HCT116 (cell line): ENCODE data around the gene PGA4. TPM values are rescaled to one million over a fixed set of nuclear protein-coding genes. Genes with fewer than 3 reads are reported as not detected.
"Not testable (repeated sequence)": the region's sequence is repeated elsewhere in the genome, so short reads cannot be mapped to it uniquely, and the experiment has no call there.

Experiments
- ATAC-seq: fragments of 200-7000 bp; cut with Tn5 transposase; 2 replicates; pipeline ENCODE4 v1.9.1; 2020; ENCODE audit warnings: mild to moderate bottlenecking, moderate library complexity
- BruUV-seq: library from RNA; stranded (reverse); fragments of 400-500 nt; replicated peaks from 2 replicates; lab custom pipeline; 2021; lab: Mats Ljungman, UMichigan
- CTCF ChIA-PET: fragments of 300-600 bp; sonication (Branson Sonifier 250); formaldehyde crosslinking; loops from one replicate; lab custom pipeline; 2021; ENCODE audit warnings: antibody characterized with exemption; lab: Charles Lee
- POLR2A ChIA-PET: fragments of 300-600, 350-600 bp; sonication (Branson Sonifier 250); formaldehyde crosslinking; loops from one replicate; lab custom pipeline; 2021; ENCODE audit warnings: antibody characterized with exemption; lab: Charles Lee
- RAD21 ChIA-PET, 2 experiments: fragments of 300-600 bp; sonication (Branson Sonifier 250); formaldehyde crosslinking; loops; one replicate each; lab custom pipeline; 2023; ENCODE audit warnings: low total read pairs in 2 of 2; ENCODE audit not compliant: uncharacterized antibody in 2 of 2, unreplicated experiment in 2 of 2, low non-redundant PET in 1 of 2; lab: Charles Lee
- DNase-seq: peaks from one replicate; pipeline ENCODE4 v3.0.0-alpha.2; 2010; ENCODE audit warnings: low read depth, low spot score
- H2AFZ ChIP-seq: fragments of 200-600 bp; shearing (Covaris generic), sonication (generic); 2 replicates; pipeline ENCODE4 v1.6.1; 2017; ENCODE audit warnings: low read depth, mixed run types, mixed read lengths, antibody characterized with exemption, low read length; ENCODE audit not compliant: poor library complexity, severe bottlenecking
- H3K27ac ChIP-seq: 2 replicates; pipeline ENCODE4 v1.5.1; 2012; ENCODE audit warnings: low read depth, low read length
- H3K27me3 ChIP-seq: fragments of 200-600 bp; sonication (generic); 2 replicates; pipeline ENCODE4 v1.6.1; 2016; ENCODE audit warnings: mixed run types, low read length, mixed read lengths; ENCODE audit not compliant: insufficient read depth
- H3K36me3 ChIP-seq, 2 experiments: fragments of 200-500 bp in 1 of 2; fragments of 200-600 bp in 1 of 2; sonication (Bioruptor generic) in 1 of 2; sonication (generic) in 1 of 2; 2 replicates each; pipeline versions ENCODE4 v1.5.1 to v1.6.1; 2014 to 2016; ENCODE audit warnings: low read length in 2 of 2, inconsistent platforms in 1 of 2, mixed read lengths in 1 of 2, mixed run types in 1 of 2; ENCODE audit not compliant: insufficient read depth in 2 of 2, control insufficient read depth in 1 of 2
- H3K4me1 ChIP-seq, 2 experiments: fragments of 200-600 bp in 1 of 2; sonication (generic) in 1 of 2; 2 replicates each; pipeline versions ENCODE4 v1.5.1 to v1.6.1; 2012 to 2017; ENCODE audit warnings: low read length in 2 of 2, inconsistent platforms in 1 of 2, mild to moderate bottlenecking in 1 of 2, mixed read lengths in 1 of 2, mixed run types in 1 of 2, moderate library complexity in 1 of 2; ENCODE audit not compliant: insufficient read depth in 2 of 2, control insufficient read depth in 1 of 2
- H3K4me2 ChIP-seq: fragments of 200-600 bp; sonication (generic); 2 replicates; pipeline ENCODE4 v1.6.1; 2017; ENCODE audit warnings: mixed run types, low read length, mixed read lengths
- H3K4me3 ChIP-seq, 2 experiments: fragments of 200-600 bp in 1 of 2; sonication (generic) in 1 of 2; replicated peaks in 1 of 2; 2 replicates each; pipeline ENCODE4 v1.5.1; 2011 to 2016; ENCODE audit warnings: low read length in 2 of 2, control low read depth in 1 of 2, low read depth in 1 of 2, mild to moderate bottlenecking in 1 of 2, mixed read lengths in 1 of 2, mixed run types in 1 of 2
- H3K79me2 ChIP-seq: fragments of 200-600 bp; sonication (generic); 2 replicates; pipeline ENCODE4 v1.6.1; 2017; ENCODE audit warnings: mild to moderate bottlenecking, mixed run types, low read length, moderate library complexity, mixed read lengths; ENCODE audit not compliant: insufficient read depth
- H3K9ac ChIP-seq: fragments of 200-600 bp; sonication (generic); 2 replicates; pipeline ENCODE4 v1.6.1; 2016; ENCODE audit warnings: low read length, mixed read lengths
- H3K9me2 ChIP-seq: fragments of 200-600 bp; sonication (generic), shearing (Covaris generic); 2 replicates; pipeline ENCODE4 v1.6.1; 2017; ENCODE audit warnings: mixed run types, mild to moderate bottlenecking, moderate library complexity; ENCODE audit not compliant: insufficient read depth
- H3K9me3 ChIP-seq, 2 experiments: fragments of 200-500 bp in 1 of 2; fragments of 200-600 bp in 1 of 2; sonication (Bioruptor generic) in 1 of 2; sonication (generic) in 1 of 2; 2 replicates each; pipeline ENCODE4 v1.6.1; 2014 to 2017; ENCODE audit warnings: low read length in 2 of 2, mixed read lengths in 2 of 2, inconsistent platforms in 1 of 2, low read depth in 1 of 2, mild to moderate bottlenecking in 1 of 2, mixed run types in 1 of 2, moderate library complexity in 1 of 2; ENCODE audit not compliant: control insufficient read depth in 1 of 2, insufficient read depth in 1 of 2
- H4K20me1 ChIP-seq: fragments of 200-600 bp; sonication (generic), shearing (Covaris generic); 2 replicates; pipeline ENCODE4 v1.6.1; 2017; ENCODE audit warnings: mixed run types, mild to moderate bottlenecking, moderate library complexity; ENCODE audit not compliant: insufficient read depth
- intact Hi-C: fragments of 100-400 bp; cut with micrococcal nuclease; formaldehyde crosslinking; loops from 2 replicates; pipeline ENCODE4 v1.10.0; 2022
- total RNA-seq: library from RNA; stranded (reverse); gene quantifications from one replicate; pipeline ENCODE4 v1.2.1, GENCODE V29; 2021; ENCODE audit not compliant: unreplicated experiment

PGA4 gene
- total RNA-seq, 1 experiment from 2014 or later, result not detected

GRCh38 chr11:61210629-61211028 is 11.5 kb upstream of the PGA4 start:
- H3K27me3 ChIP-seq, H3K4me2 ChIP-seq, H3K79me2 ChIP-seq, H2AFZ ChIP-seq, H3K4me3 ChIP-seq, RAD21 ChIA-PET, POLR2A ChIA-PET, BruUV-seq, intact Hi-C loops, H3K9ac ChIP-seq, H3K9me2 ChIP-seq, ATAC-seq, H4K20me1 ChIP-seq, CTCF ChIA-PET, H3K9me3 ChIP-seq, H3K27ac ChIP-seq, H3K36me3 ChIP-seq, H3K4me1 ChIP-seq, DNase-seq: not testable (repeated sequence)

GRCh38 chr11:61211327-61211952 is 10.7 kb upstream of the PGA4 start:
- H3K4me3 ChIP-seq, intact Hi-C loops, RAD21 ChIA-PET, H3K79me2 ChIP-seq, H3K4me2 ChIP-seq, H3K9ac ChIP-seq, H3K9me2 ChIP-seq, DNase-seq, CTCF ChIA-PET, H3K4me1 ChIP-seq, BruUV-seq, H3K9me3 ChIP-seq, H3K27me3 ChIP-seq, H2AFZ ChIP-seq, ATAC-seq, H3K36me3 ChIP-seq, H3K27ac ChIP-seq, POLR2A ChIA-PET, H4K20me1 ChIP-seq: not testable (repeated sequence)

- intact Hi-C loops, H3K79me2 ChIP-seq, H3K4me2 ChIP-seq, H3K9me3 ChIP-seq, H3K36me3 ChIP-seq, RAD21 ChIA-PET, H3K4me3 ChIP-seq, DNase-seq, H3K4me1 ChIP-seq, CTCF ChIA-PET, H4K20me1 ChIP-seq, H2AFZ ChIP-seq, ATAC-seq, POLR2A ChIA-PET, H3K27ac ChIP-seq, H3K27me3 ChIP-seq, H3K9me2 ChIP-seq, BruUV-seq, H3K9ac ChIP-seq: not testable (repeated sequence)
These were observed 9.9 kb upstream of the PGA4 start for GRCh38 chr11:61212202-61212601.

GRCh38 chr11:61213711-61214324 is 8.3 kb upstream of the PGA4 start:
- CTCF ChIA-PET, BruUV-seq, H3K9me2 ChIP-seq, H3K4me2 ChIP-seq, H3K36me3 ChIP-seq, POLR2A ChIA-PET, H2AFZ ChIP-seq, H3K79me2 ChIP-seq, H3K9me3 ChIP-seq, H4K20me1 ChIP-seq, RAD21 ChIA-PET, H3K4me1 ChIP-seq, DNase-seq, H3K9ac ChIP-seq, intact Hi-C loops, H3K4me3 ChIP-seq, H3K27me3 ChIP-seq, H3K27ac ChIP-seq: not testable (repeated sequence)
- ATAC-seq, result peak; percentile 35; the same call in 1 of the 2 replicates
